ENCODE measurements around the gene RFK.

DNA sequence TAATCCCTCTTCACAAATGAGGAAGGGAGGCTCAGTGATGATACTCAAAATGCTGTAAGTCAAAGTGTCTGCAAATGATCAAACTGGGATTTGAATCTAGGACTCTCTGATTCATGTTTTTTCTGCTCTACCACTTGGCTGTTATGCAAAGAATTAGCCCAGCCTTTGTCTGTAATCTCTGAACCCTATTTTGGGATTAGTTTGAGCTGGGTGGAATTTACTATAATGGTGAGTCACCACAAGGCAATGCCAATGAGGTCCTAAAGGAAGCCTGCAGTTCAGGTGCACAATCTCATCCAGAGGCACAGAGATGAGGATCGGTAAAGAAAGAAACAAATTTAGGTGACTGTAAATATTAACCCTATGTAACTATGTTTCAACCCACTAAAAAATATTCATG lies 29.2 kb downstream of the RFK start:
- TF ChIP-seq, protein P1, sequence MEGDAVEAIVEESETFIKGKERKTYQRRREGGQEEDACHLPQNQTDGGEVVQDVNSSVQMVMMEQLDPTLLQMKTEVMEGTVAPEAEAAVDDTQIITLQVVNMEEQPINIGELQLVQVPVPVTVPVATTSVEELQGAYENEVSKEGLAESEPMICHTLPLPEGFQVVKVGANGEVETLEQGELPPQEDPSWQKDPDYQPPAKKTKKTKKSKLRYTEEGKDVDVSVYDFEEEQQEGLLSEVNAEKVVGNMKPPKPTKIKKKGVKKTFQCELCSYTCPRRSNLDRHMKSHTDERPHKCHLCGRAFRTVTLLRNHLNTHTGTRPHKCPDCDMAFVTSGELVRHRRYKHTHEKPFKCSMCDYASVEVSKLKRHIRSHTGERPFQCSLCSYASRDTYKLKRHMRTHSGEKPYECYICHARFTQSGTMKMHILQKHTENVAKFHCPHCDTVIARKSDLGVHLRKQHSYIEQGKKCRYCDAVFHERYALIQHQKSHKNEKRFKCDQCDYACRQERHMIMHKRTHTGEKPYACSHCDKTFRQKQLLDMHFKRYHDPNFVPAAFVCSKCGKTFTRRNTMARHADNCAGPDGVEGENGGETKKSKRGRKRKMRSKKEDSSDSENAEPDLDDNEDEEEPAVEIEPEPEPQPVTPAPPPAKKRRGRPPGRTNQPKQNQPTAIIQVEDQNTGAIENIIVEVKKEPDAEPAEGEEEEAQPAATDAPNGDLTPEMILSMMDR (IDR thresholded peaks at IDR 0.05; ENCODE audit: poor library complexity): no peak
- TF ChIP-seq EZH2 (IDR thresholded peaks at IDR 0.05; ENCODE audit: borderline replicate concordance): no peak
- no peak for TF ChIP-seq EZH2phosphoT487 (IDR thresholded peaks at IDR 0.05; ENCODE audit: low read depth, severe bottlenecking, unreplicated experiment)
